Thyroid gland (tissue), 4 donors: ENCODE measurements around the gene HNRNPA0. TPM values are rescaled to one million over a fixed set of nuclear protein-coding genes. Genes with fewer than 3 reads are reported as not detected.

Experiments used
- DNase-seq, 2 donors: peaks; one replicate each; pipeline ENCODE4 v3.0.0-alpha.2; 2019
- H3K27ac ChIP-seq, 3 donors: fragments of 200-600 bp; sonication (generic); 1 replicate in 2 of 3; 2 replicates in 1 of 3; pipeline ENCODE4 v1.5.1; 2016 to 2019; ENCODE audit warnings: mild to moderate bottlenecking in 1 of 3, moderate library complexity in 1 of 3
- H3K27me3 ChIP-seq: fragments of 200-600 bp; sonication (generic); one replicate; pipeline ENCODE4 v1.5.1; 2019
- H3K36me3 ChIP-seq, 2 donors: fragments of 200-600 bp; sonication (generic); one replicate each; pipeline ENCODE4 v1.5.1; 2016 to 2019
- H3K4me1 ChIP-seq, 2 donors: fragments of 200-600 bp; sonication (generic); one replicate each; pipeline ENCODE4 v1.5.1; 2017 to 2019
- H3K4me3 ChIP-seq, 3 donors: fragments of 200-600 bp; sonication (generic); replicated peaks in 1 of 3; 1 replicate in 2 of 3; 2 replicates in 1 of 3; pipeline ENCODE4 v1.5.1; 2016; ENCODE audit warnings: mild to moderate bottlenecking in 1 of 3
- H3K9me3 ChIP-seq: fragments of 200-600 bp; sonication (generic); one replicate; pipeline ENCODE4 v1.5.1; 2017
- POLR2A ChIP-seq, 2 donors: fragments of 450-650 bp; IDR thresholded peaks; one replicate each; pipeline ENCODE4 v1.6.1; 2017; ENCODE audit warnings: antibody characterized with exemption in 2 of 2, mild to moderate bottlenecking in 2 of 2, moderate library complexity in 1 of 2
- WGBS, 2 donors: methylation state at CpG; one replicate each; pipeline ENCODE4 v1.1.5; 2017; 5-methylcytosine and 5-hydroxymethylcytosine counted together
- intact Hi-C: fragments of 100-400 bp; cut with DNase I; formaldehyde crosslinking; loops from one replicate; pipeline ENCODE4 v1.15.1; 2023
- total RNA-seq, 4 donors: library from RNA; depleted of rRNA; stranded (reverse); fragments of >200 nt; gene quantifications; one replicate each; pipeline ENCODE4 v1.2.3, GENCODE V29; 2016
- TF ChIP-seq, protein P1 (sequence below), 6 experiments: fragments of 200-600 bp in 3 of 6; fragments of 450-650 bp in 3 of 6; sonication (generic) in 3 of 6; IDR thresholded peaks; one replicate each; pipeline ENCODE4 v1.5.1; 2016 to 2019; ENCODE audit warnings: antibody characterized with exemption in 6 of 6, mild to moderate bottlenecking in 2 of 6, inconsistent platforms in 1 of 6, moderate library complexity in 1 of 6

The HNRNPA0 gene
- total RNA-seq, 4 donors from 2014 or later: 10.6 to 14.1 (median 12.4) TPM

- 93 to 96% methylated on average over 3 of the region's 3 CpGs for WGBS, 2 donors
- peak in 1 of 2 donors; percentile 9 for DNase-seq
- no peaks in the 10 kb centered on the region for H3K27me3 ChIP-seq
- peak overlapping the region; percentile 67 to 85 (median 82) for H3K27ac ChIP-seq
- no peaks in the 10 kb centered on the region for H3K9me3 ChIP-seq
- H3K36me3 ChIP-seq: no peaks in the 10 kb centered on the region
- no peak overlapping the region for H3K4me3 ChIP-seq
- intact Hi-C loops: no loop called here
- no peak for TF ChIP-seq POLR2A (IDR thresholded peaks at IDR 0.05)
- TF ChIP-seq, protein P1, sequence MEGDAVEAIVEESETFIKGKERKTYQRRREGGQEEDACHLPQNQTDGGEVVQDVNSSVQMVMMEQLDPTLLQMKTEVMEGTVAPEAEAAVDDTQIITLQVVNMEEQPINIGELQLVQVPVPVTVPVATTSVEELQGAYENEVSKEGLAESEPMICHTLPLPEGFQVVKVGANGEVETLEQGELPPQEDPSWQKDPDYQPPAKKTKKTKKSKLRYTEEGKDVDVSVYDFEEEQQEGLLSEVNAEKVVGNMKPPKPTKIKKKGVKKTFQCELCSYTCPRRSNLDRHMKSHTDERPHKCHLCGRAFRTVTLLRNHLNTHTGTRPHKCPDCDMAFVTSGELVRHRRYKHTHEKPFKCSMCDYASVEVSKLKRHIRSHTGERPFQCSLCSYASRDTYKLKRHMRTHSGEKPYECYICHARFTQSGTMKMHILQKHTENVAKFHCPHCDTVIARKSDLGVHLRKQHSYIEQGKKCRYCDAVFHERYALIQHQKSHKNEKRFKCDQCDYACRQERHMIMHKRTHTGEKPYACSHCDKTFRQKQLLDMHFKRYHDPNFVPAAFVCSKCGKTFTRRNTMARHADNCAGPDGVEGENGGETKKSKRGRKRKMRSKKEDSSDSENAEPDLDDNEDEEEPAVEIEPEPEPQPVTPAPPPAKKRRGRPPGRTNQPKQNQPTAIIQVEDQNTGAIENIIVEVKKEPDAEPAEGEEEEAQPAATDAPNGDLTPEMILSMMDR (IDR thresholded peaks at IDR 0.05): no peak
- H3K4me1 ChIP-seq: peaks cover 18 to 40% of the 10 kb centered on the region in 2 donors
These were observed 45.2 kb downstream of the HNRNPA0 start for GRCh38 chr5:137708796-137709559.

DNA sequence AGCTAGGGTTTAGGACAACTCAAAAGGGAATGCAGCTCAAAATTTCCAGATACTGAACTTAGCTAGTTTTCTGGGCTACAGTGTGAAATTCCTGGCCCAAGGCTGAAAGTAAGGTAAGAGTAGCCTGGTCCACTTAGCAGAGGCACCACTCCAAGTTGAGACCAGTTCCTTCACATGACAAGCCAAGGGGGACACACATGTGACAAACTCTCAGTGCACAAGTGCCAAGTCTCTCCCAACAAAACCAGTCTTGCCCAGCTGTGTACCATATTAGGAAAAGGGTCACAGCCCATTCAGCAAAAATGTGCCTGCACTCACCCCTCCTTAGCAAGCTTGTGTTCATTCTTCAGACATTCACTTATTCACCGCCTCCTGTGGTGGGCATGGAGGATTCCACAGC lies 46.1 kb downstream of the HNRNPA0 start:
- DNase-seq: peak; percentile 85 to 88
- TF ChIP-seq POLR2A (IDR thresholded peaks at IDR 0.05): peak in 1 of 2 donors; percentile 15
- TF ChIP-seq, protein P1 (IDR thresholded peaks at IDR 0.05): no peak
- Histone ChIP-seq H3K36me3 (no peaks in the 10 kb centered on the region), H3K27me3 (no peaks in the 10 kb centered on the region), H3K9me3 (no peaks in the 10 kb centered on the region), H3K4me1 (peaks cover 18 to 40% of the 10 kb centered on the region in 2 donors), H3K27ac (peak overlapping the region; percentile 67 to 85 (median 82)), H3K4me3 (no peak overlapping the region)
- WGBS, 2 donors: 100% methylated on average over 1 of the region's 1 CpG; no CpG with 5 or more reads in 1 of the 2 donors
- intact Hi-C loops: no loop called here

DNA sequence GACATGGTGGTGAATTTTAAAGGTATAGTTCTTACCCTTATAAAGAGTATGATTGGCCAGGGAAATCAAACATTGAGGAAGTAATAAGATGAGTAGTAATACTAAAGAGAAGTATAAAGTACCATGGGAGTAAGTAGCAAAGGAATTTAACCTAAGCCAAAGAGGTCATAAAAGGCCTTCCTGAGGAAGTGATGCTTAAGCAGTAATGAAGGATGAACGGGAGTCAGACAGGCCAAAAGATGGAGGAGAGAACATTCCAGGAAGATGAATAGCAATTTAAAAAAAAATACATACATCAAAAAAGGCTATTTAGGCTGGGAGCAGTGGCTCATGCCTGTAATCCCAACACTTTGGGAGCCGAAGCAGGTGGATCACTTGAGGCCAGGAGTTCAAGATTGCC lies 47.3 kb downstream of the HNRNPA0 start:
- peaks cover 13 to 31% of the 10 kb centered on the region in 2 donors for H3K4me1 ChIP-seq
- H3K4me3 ChIP-seq: no peak overlapping the region
- intact Hi-C loops: no loop called here
- H3K36me3 ChIP-seq: no peaks in the 10 kb centered on the region
- WGBS, 2 donors: 90 to 91% methylated on average over 2 of the region's 2 CpGs
- H3K27ac ChIP-seq: no peak overlapping the region
- no peak for DNase-seq
- TF ChIP-seq POLR2A (IDR thresholded peaks at IDR 0.05): no peak
- TF ChIP-seq, protein P1 (IDR thresholded peaks at IDR 0.05): no peak
- no peaks in the 10 kb centered on the region for H3K9me3 ChIP-seq
- no peaks in the 10 kb centered on the region for H3K27me3 ChIP-seq

- Histone ChIP-seq H3K9me3 (no peaks in the 10 kb centered on the region), H3K4me3 (no peak overlapping the region), H3K27ac (no peak overlapping the region), H3K27me3 (no peaks in the 10 kb centered on the region), H3K36me3 (no peaks in the 10 kb centered on the region), H3K4me1 (peaks cover 15 to 20% of the 10 kb centered on the region in 2 donors)
- TF ChIP-seq, protein P1 (IDR thresholded peaks at IDR 0.05): no peak
- TF ChIP-seq POLR2A (IDR thresholded peaks at IDR 0.05): no peak
- intact Hi-C loops: no loop called here
- DNase-seq: no peak
These were observed 49.1 kb downstream of the HNRNPA0 start for GRCh38 chr5:137705106-137705505.

- Histone ChIP-seq H3K27ac (no peak overlapping the region), H3K4me1 (peaks cover 24 to 26% of the 10 kb centered on the region in 2 donors), H3K9me3 (no peaks in the 10 kb centered on the region), H3K27me3 (no peaks in the 10 kb centered on the region), H3K36me3 (no peaks in the 10 kb centered on the region), H3K4me3 (no peak overlapping the region)
- no peak for DNase-seq
- intact Hi-C loops: no loop called here
- WGBS, 2 donors: 97 to 98% methylated on average over 5 of the region's 5 CpGs
- TF ChIP-seq, protein P1 (IDR thresholded peaks at IDR 0.05): no peak
- TF ChIP-seq POLR2A (IDR thresholded peaks at IDR 0.05): no peak
These were observed 50.6 kb downstream of the HNRNPA0 start for GRCh38 chr5:137703565-137703964.
